ENCODE results near the gene REEP5.
"Not testable (repeated sequence)": the region's sequence is repeated elsewhere in the genome, so short reads cannot be mapped to it uniquely, and the experiment has no call there.

REEP5 gene

GRCh38 chr5:112880219-112880964 is 41.6 kb downstream of the REEP5 start:
- no peak for DNase-seq

DNA sequence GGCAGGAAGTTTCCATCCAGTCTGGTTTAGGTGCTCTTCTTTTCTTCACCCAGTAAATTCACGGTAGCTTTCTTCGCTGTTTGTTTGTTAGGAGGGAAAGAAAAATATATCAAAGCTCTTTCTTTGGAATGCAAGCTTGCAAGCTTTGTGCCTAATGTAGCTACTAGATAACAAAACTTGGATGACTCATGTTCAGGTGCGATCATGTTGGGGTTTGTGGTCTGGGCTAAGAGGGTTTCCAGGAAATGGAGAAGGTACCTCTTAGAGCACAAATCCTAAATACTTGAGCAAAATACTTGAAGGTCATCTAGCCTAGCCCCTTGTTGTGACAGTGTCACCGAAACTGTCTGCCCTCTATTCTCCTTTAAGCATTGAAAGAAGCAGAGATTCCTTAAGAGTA is 43.3 kb downstream of the REEP5 start:
- no peak for DNase-seq

- no peak for DNase-seq
These were observed 43.9 kb downstream of the REEP5 start for GRCh38 chr5:112878101-112878500.

DNA sequence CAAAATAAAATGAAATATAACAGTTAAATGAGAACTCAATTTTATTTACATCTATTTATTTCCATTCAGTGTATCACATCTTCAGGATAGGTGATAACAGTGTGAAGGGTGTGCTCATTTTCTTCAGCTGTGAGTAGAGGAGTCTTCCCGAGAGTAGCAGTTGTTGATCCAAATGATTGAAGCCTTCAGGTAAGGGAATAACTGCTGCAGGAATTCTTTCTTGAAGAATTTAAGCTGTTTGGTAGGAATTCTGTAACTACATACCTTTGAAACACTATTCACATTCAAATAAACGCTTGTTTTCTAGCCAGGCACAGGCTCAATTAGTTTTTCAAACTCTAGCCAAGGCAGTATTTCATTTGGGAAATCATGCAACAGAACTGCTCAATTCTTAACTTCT is 45.7 kb downstream of the REEP5 start:
- no peak for DNase-seq

DNA sequence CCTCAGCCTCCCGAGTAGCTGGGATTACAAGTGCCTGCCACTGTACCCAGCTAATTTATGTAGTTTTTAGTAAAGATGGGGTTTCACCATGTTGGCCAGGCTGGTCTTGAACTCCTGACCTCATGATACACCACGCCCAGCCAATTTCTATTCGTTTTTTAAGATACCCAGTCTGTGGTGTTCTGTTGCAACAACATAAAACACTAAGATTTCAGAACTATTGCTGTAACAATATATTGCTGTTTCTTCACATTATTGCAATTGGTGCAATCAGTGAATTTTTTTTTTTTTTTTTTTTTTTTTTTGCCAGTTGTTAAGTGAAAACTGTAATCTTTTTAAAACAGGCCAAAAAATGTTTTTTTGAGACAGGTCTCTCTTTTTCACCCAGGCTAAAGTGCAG is 51.1 kb downstream of the REEP5 start:
- no peak for DNase-seq

DNA sequence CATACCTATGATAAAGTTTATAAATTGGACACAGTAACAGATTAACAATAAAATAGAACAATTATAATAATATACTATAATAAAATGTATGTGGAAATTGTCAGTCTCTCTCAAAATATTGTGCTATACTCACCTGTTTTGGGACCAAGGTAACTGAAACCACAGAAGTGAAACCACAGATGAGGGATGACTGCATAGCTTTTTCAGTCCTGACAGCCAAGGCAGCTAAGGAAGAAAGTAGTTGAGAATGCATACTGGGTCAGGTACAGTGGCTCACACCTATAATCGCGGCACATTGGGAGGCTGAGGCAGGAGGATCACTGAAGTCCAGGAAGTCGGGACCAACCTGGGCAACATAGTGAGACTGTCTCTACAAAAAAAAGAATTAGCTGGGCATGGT is 52.1 kb downstream of the REEP5 start:
- DNase-seq = no peak

DNA sequence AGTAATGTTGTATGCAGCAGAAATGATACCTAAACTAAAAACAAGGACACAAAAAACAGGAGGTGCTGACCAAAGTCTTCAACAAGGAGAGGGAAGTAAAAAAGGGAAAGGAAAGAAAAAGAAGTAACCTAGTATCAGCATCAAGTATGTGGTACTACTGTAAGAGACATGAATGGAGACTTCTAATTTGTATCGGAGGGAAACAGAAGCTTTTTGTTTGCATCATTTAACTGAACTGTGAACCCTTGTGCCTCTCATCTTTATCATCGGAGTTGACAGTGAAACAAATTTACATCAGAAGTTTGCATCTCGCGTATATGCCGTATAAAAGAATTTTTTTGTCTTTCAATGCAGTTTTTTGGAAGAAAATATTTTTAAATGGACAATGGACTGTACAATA is 54.6 kb downstream of the REEP5 start:
- no peak for DNase-seq

DNA sequence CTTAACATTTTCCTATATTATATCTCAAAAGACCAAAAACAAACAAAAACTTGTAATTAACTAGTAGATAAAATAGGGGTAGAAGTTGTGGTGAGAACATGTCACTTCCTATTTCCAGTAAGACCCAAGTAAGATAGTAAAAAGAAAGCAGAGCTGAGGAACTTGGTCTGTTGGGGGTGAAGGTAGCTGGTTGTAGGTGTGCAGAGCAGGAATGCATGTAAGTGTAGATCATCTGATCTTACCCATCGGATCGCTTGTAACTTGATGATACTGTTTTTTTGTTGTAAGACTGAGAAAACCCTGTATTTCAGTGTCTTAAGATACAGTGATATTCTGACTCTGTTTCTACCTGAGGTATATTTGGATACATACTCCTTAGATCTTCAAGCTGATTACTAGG is 55.3 kb downstream of the REEP5 start:
- DNase-seq = no peak

- no peak for DNase-seq
These were observed 56.9 kb downstream of the REEP5 start for GRCh38 chr5:112865128-112865527.

GRCh38 chr5:112863549-112863948 is 58.5 kb downstream of the REEP5 start:
- DNase-seq = no peak

- no peak for DNase-seq
These were observed 59.9 kb downstream of the REEP5 start for GRCh38 chr5:112862085-112862484.

- DNase-seq = no peak
These were observed 60.4 kb downstream of the REEP5 start for GRCh38 chr5:112861638-112861985.

- DNase-seq = peak; percentile 73
These were observed 60.9 kb downstream of the REEP5 start, which contains the start of gene SRP19 for GRCh38 chr5:112860929-112861637. SRP19 (plus strand) TSS chr5:112861287; CDS start chr5:112861377, 90 bp downstream.

DNA sequence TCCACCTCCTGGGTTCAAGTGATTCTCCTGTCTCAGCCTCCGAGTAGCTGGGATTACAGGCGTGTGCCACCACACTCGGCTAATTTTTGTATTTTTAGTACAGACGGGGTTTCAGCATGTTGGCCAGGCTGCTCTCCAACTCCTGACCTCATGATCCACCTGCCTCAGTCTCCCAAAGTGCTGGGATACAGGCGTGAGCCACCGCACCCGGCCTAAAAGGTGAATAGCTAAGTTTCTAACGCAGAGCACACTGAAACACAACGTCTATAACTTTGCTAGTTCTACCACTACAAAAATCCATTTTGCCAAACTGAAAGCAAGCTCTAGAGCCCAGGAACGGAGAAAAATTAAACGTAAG is 61.5 kb downstream of the REEP5 start:
- DNase-seq = not testable (repeated sequence)

GRCh38 chr5:112857866-112858265 is 64.2 kb downstream of the REEP5 start:
- no peak for DNase-seq

DNA sequence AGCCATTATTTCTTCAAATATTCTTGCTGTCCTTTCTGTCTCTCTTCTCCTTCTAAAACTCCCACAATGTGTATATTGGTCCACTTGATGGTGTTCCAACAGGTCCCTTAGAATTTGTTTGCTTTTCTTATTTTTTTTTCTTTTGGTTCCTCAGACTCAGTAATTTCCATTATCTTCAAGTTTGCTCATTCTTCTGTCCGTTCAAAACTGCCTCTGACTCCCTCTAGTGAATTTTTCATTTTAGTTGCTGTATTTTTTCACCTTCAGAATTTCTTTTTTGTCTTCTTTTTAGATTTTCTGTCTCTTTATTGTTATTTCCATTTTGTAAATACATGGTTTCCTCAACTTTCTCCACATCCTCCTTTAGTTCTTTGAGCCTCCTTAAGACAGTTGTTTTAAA is 67.4 kb downstream of the REEP5 start:
- no peak for DNase-seq

- no peak for DNase-seq
These were observed 72.1 kb downstream of the REEP5 start for GRCh38 chr5:112849912-112850311.

- peak; percentile 35 for DNase-seq
These were observed 73.8 kb downstream of the REEP5 start for GRCh38 chr5:112848116-112848811.

DNA sequence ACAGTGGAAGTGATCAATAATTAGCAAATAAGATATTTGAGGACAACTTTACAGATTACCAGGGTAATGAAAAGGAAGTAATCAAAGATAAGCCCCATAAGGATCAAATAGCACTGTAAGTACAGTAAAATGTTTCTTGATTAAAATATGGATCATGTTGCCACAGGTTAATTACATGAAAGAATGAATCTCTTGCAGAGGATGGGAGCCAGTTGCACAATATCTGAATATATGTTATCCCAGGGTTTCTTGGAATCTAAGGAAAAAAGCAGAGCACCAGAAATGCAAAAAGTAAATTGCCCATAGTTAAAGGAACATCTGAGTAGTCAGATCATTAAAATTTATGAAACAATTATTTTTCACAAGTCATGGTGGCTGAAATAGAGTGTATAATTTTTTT is 74.7 kb downstream of the REEP5 start:
- DNase-seq = no peak

GRCh38 chr5:112846556-112846955 is 75.5 kb downstream of the REEP5 start:
- DNase-seq = no peak

DNA sequence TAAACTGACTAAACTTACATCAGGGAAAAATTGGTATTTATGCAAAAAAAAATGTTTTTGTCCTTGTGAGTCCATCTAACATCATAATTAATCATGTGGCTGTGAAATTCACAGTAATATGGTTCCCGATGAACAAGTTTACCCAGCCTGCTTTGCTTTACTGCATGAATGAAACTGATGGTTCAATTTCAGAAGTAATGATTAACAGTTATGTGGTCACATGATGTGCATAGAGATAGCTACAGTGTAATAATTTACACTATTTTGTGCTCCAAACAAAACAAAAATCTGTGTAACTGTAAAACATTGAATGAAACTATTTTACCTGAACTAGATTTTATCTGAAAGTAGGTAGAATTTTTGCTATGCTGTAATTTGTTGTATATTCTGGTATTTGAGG is 77.5 kb downstream of the REEP5 start:
- DNase-seq = no peak

DNA sequence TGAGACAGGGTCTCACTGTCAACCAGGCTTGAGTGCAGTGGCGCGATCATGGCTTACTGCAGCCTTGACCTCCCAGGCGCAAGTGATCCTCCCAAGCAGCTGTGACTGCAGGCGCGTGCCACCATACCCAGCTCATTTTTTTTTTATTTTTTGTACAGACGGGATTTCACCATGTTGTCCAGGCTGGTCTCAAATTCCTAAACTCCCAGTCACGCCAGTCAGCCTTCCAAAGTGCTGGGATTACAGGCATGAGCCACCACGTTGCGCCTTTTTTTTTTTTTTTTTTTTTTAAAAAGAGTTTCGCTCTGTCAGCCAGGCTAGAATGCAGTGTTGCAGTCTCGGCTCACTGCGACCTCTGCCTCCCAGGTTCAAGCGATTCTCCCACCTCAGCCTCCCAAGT is 88.1 kb downstream of the REEP5 start:
- DNase-seq = no peak

DNA sequence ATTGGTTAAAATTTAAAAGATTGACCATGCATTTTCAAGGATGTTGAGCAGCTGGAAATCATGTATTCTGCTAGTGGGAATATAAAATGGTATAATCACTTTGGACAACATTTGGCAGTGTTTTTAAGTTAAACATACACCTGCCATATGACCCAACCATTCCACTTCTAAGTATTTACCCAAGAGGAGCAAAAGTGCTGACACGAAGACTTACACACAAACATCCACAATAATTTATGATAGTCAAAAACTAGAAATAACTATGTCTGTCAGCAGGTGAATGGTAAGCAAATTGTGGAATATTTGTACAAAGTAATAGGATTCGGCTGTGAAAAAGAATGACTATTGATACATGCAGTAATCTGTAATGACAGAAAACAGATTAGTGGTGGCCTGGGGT is 91.6 kb downstream of the REEP5 start:
- DNase-seq = no peak
